ENCODE data around the gene DRC7. TPM values are rescaled to one million over a fixed set of nuclear protein-coding genes. Genes with fewer than 3 reads are reported as not detected.
A peak's percentile ranks its signal among the peaks of the same experiment; 100 is the strongest.

Gene DRC7
- total and polyA plus RNA-seq, 9 of the 15 experiments (the other 6 are each of a cell fraction or from before 2014, with no cell fraction given): 0.04 to 0.33 (median 0.12) TPM; not detected in 3

- 40% methylated on average over 4 of the region's 4 CpGs for WGBS (ENCODE audit: insufficient coverage, low coverage, missing lambda C conversion rate)
- POLR2A ChIA-PET: interaction anchor here (0.6 to 0.8 kb wide), 3 partner anchors 38 to 87 kb away, joined by 3 read pairs; no protein-coding TSS in a partner anchor
Measured at GRCh38 chr16:57742543-57742942, 47.9 kb downstream of the DRC7 start.

More at GRCh38 chr16:57742543-57742942, 47.9 kb downstream of the DRC7 start:
- intact Hi-C loops (cut with micrococcal nuclease): no loop called here
- Histone ChIP-seq H3K4me2 (ENCODE audit: insufficient read depth, low read length) (peak overlapping the region; percentile 15; the same call in 1 of the 2 replicates), H2AFZ (ENCODE audit: low read depth, low read length) (no peak overlapping the region), H3K27ac (ENCODE audit: extremely low read depth, low read depth, low read length) (no peak overlapping the region), H3K9me3 (replicated peaks; ENCODE audit: control insufficient read depth, insufficient read depth, low read depth, low read length) (no peaks in the 10 kb centered on the region), H3K9ac (ENCODE audit: insufficient read depth in 1 of 2, low read depth in 2 of 2, low read length in 2 of 2) (no peak overlapping the region), H3K36me3 (ENCODE audit: control insufficient read depth, insufficient read depth, low read length) (peaks cover 32% of the 10 kb centered on the region; the same call in 2 of the 3 replicates), H3K9me1 (ENCODE audit: control insufficient read depth, insufficient read depth, low read length) (no peaks in the 10 kb centered on the region), H3K4me3 (no peak overlapping the region), H3K79me2 (ENCODE audit: control insufficient read depth, insufficient read depth, low read length) (no peaks in the 10 kb centered on the region), H3K27me3 (ENCODE audit: control insufficient read depth in 2 of 2, insufficient read depth in 2 of 2, low read length in 2 of 2) (no peaks in the 10 kb centered on the region), H4K20me1 (replicated peaks; ENCODE audit: control insufficient read depth, insufficient read depth, low read length) (no peaks in the 10 kb centered on the region), H3K4me1 (replicated peaks in 1 of 2; ENCODE audit: control insufficient read depth in 2 of 2, insufficient read depth in 2 of 2, low read length in 2 of 2) (peaks cover 10 to 32% of the 10 kb centered on the region in 2 experiments)
- CTCF ChIA-PET (ENCODE audit: low intra/inter-chr PET ratio): no interaction called here
- in situ Hi-C loops (cut with MboI): no loop called here
- ATAC-seq (peak; percentile 73), FAIRE-seq (peak; percentile 58), DNase-seq (ENCODE audit: extremely low read depth in 1 of 4, low spot score in 3 of 4) (peak in 2 of 4 experiments; percentile 39 to 41)
- TF ChIP-seq TEAD4 (IDR thresholded peaks at IDR 0.05; ENCODE audit: low read length): no peak
- TF ChIP-seq TEAD4 (CRISPR knock-in tag; IDR thresholded peaks at IDR 0.05; ENCODE audit: borderline replicate concordance): no peak
- TF ChIP-seq ZBTB17 (CRISPR knock-in tag; IDR thresholded peaks at IDR 0.05): no peak
- peak; percentile 14; the same call in 1 of the 2 replicates for TF ChIP-seq CBX5 (IDR thresholded peaks at IDR 0.05; ENCODE audit: borderline replicate concordance, low read depth)
- TF ChIP-seq GABPB2 (CRISPR knock-in tag; conservative IDR thresholded peaks at IDR 0.05): no peak
- 0 out of 2 replicates have a peak, but pooled peaks have one; percentile 27 for TF ChIP-seq ZNF766 (CRISPR knock-in tag; conservative IDR thresholded peaks at IDR 0.05)
- TF ChIP-seq, protein P1, sequence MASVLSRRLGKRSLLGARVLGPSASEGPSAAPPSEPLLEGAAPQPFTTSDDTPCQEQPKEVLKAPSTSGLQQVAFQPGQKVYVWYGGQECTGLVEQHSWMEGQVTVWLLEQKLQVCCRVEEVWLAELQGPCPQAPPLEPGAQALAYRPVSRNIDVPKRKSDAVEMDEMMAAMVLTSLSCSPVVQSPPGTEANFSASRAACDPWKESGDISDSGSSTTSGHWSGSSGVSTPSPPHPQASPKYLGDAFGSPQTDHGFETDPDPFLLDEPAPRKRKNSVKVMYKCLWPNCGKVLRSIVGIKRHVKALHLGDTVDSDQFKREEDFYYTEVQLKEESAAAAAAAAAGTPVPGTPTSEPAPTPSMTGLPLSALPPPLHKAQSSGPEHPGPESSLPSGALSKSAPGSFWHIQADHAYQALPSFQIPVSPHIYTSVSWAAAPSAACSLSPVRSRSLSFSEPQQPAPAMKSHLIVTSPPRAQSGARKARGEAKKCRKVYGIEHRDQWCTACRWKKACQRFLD (CRISPR knock-in tag; IDR thresholded peaks at IDR 0.05): no peak
- peak; percentile 78 for TF ChIP-seq ETV1 (tag; conservative IDR thresholded peaks at IDR 0.05; ENCODE audit: low read depth)
- TF ChIP-seq RCOR1 (IDR thresholded peaks at IDR 0.05; ENCODE audit: borderline replicate concordance in 1 of 2, low read depth in 2 of 2, low read length in 2 of 2): 0 out of 4 replicates have a peak, but pooled peaks of 1 of the 2 experiments have one; percentile 19
- no TSS peak for BruUV-seq (replicated peaks)
